ENCODE data around the gene LIX1L. TPM values are rescaled to one million over a fixed set of nuclear protein-coding genes. Genes with fewer than 3 reads are reported as not detected.

The LIX1L gene
- total and polyA plus RNA-seq, 2 donors (not counting 3 experiments of a cell fraction or from before 2014, with no cell fraction given): 54.9 to 56.4 TPM

- Histone ChIP-seq H3K79me2 (ENCODE audit: control insufficient read depth, insufficient read depth, low read length) (peaks cover 23% of the 10 kb centered on the region), H4K20me1 (replicated peaks; ENCODE audit: control insufficient read depth, extremely low read depth, insufficient read depth, low read length) (no peaks in the 10 kb centered on the region), H3K9me1 (replicated peaks; ENCODE audit: control insufficient read depth, extremely low read depth, insufficient read depth, low read length) (no peaks in the 10 kb centered on the region), H3K4me1 (ENCODE audit: control insufficient read depth, extremely low read depth, insufficient read depth, low read length) (peaks cover 57% of the 10 kb centered on the region), H3K36me3 (ENCODE audit: control insufficient read depth in 2 of 2, extremely low read depth in 1 of 2, insufficient read depth in 2 of 2, low read length in 2 of 2) (no peaks in the 10 kb centered on the region), H3K27ac (ENCODE audit: insufficient read depth, low read depth, low read length) (no peak overlapping the region), H2AFZ (ENCODE audit: low read depth, low read length) (peak overlapping the region; percentile 95), H3K4me2 (ENCODE audit: insufficient read depth, low read length) (no peak overlapping the region), H3K9ac (replicated peaks; ENCODE audit: extremely low read depth, insufficient read depth, low read length) (no peak overlapping the region), H3K9me3 (replicated peaks; ENCODE audit: control insufficient read depth, insufficient read depth, low read length) (no peaks in the 10 kb centered on the region), H3K27me3 (ENCODE audit: control insufficient read depth in 2 of 2, insufficient read depth in 2 of 2, low read length in 2 of 2) (no peaks in the 10 kb centered on the region), H3K4me3 (replicated peaks in 1 of 3; ENCODE audit: insufficient read depth in 1 of 3, low read depth in 1 of 3, low read length in 3 of 3) (peak overlapping the region in 1 of 3 experiments; percentile 32)
- intact Hi-C loops (cut with micrococcal nuclease) (loop anchor here (5.0 kb wide), 1 partner anchor 53 kb away; no protein-coding TSS in a partner anchor), dilution Hi-C loops (cut with MboI; ENCODE audit: extremely low pct_ligation_motif_present, low sequenced_read_pairs) (no loop called here)
- no peak for DNase-seq (ENCODE audit: low read depth, low spot score)
- ChIA-PET POLR2A (no interaction called here), CTCF (interaction anchor here (1.5 kb wide), 1 partner anchor 47 kb away, joined by 4 read pairs; no protein-coding TSS in a partner anchor)
- FAIRE-seq: no peak
- BruUV-seq (replicated peaks): no TSS peak
- TF ChIP-seq POLR2A (IDR thresholded peaks at IDR 0.05; ENCODE audit: low read depth, low read length) (no peak), EZH2 (IDR thresholded peaks at IDR 0.05; ENCODE audit: borderline replicate concordance, low read depth, low read length, severe bottlenecking) (no peak), POLR2AphosphoS5 (IDR thresholded peaks at IDR 0.05; ENCODE audit: insufficient read depth, low read depth, low read length) (no peak), CTCF (IDR thresholded peaks at IDR 0.05; ENCODE audit: extremely low read depth in 1 of 2, insufficient read depth in 1 of 2, low read depth in 1 of 2, low read length in 2 of 2) (no peak), GATA2 (IDR thresholded peaks at IDR 0.05; ENCODE audit: insufficient read depth, insufficient read length, low read depth, low read length) (no peak), MAX (IDR thresholded peaks at IDR 0.05; ENCODE audit: insufficient read depth, insufficient read length) (no peak), JUN (IDR thresholded peaks at IDR 0.05; ENCODE audit: borderline replicate concordance, insufficient read depth, insufficient read length, low read depth) (no peak), MYC (IDR thresholded peaks at IDR 0.05; ENCODE audit: low read depth, low read length) (no peak), FOS (IDR thresholded peaks at IDR 0.05; ENCODE audit: borderline replicate concordance, insufficient read depth, low read length) (no peak)
Observed at GRCh38 chr1:145959957-145960467, 2.2 kb upstream of the LIX1L start.
